Esophagus squamous epithelium (tissue), 4 donors: ENCODE data around the gene CACNA1I.

Experiments used
- CTCF ChIP-seq, 6 experiments: fragments of 450-650 bp in 4 of 6; fragments of 200-600 bp in 2 of 6; sonication (generic) in 2 of 6; IDR thresholded peaks; one replicate each; pipeline ENCODE4 v1.5.1; 2016 to 2019; ENCODE audit warnings: antibody characterized with exemption in 6 of 6, mild to moderate bottlenecking in 4 of 6, moderate library complexity in 4 of 6
- POLR2A ChIP-seq, 4 donors: fragments of 450-650 bp; IDR thresholded peaks; one replicate each; pipeline ENCODE4 v1.6.1; 2017; ENCODE audit warnings: antibody characterized with exemption in 4 of 4, mild to moderate bottlenecking in 4 of 4, moderate library complexity in 3 of 4

- TF ChIP-seq POLR2A (IDR thresholded peaks at IDR 0.05) (no peak), CTCF (IDR thresholded peaks at IDR 0.05) (no peak)
Measured at GRCh38 chr22:39565414-39565944, 5.1 kb upstream of the CACNA1I start.
